PC-9 (cell line): ENCODE measurements around the gene PXN.

Experiments
- CTCF ChIP-seq: fragments of 200-600 bp; sonication (generic); conservative IDR thresholded peaks from 2 replicates; pipeline ENCODE4 v1.6.1; 2017; ENCODE audit warnings: mixed run types, antibody characterized with exemption, mild to moderate bottlenecking, moderate library complexity
- EZH2 ChIP-seq: fragments of 200-600 bp; sonication (generic); IDR thresholded peaks from 2 replicates; pipeline ENCODE4 v1.8.0; 2017; ENCODE audit warnings: antibody characterized with exemption, low read depth

DNA sequence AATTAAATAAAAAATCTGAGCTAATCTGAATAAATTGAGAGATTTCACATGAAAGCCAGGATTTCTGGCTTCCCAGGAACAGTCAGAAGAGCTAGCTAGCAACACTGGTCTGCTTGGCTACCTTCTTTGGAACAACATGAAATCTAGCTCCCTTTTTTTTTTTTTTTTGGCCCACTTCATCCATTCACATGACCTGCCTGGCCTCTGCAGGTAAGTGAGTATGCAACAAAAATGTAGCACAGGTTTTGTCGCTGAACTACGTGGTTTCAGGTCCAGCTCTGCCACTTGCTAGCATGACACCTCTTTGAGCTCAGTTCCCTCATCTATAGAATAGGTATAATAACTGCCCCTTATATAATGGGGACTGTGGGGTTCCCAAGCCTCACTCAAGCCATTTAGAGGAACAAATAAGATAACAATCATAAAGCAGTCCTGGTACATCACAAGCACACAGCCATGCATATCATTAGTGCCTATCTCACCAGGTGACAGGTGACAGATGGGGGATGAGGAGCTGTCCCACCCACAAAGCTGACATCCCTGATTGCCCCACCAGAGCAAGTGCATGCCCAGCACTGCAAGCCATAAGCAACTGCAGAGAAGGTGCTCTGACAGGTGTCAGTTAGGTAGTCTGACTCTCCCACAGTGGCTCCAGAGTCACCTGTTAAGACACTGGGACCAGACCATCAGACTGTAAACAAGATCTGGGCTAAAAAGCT, 25.6 kb downstream of the PXN start:
- TF ChIP-seq EZH2 = no peak
- TF ChIP-seq CTCF = no peak
